CD1c-positive myeloid dendritic cell (primary cell): ENCODE data around the gene UCK2.

Experiments used
- DNase-seq: peaks from one replicate; pipeline ENCODE4 v3.0.0-alpha.2; 2016; ENCODE audit errors: extremely low spot score

Gene UCK2

GRCh38 chr1:165899461-165899941 is 72.1 kb downstream of the UCK2 start:
- no peak for DNase-seq

GRCh38 chr1:165900576-165901380 is 73.4 kb downstream of the UCK2 start:
- DNase-seq: no peak

- no peak for DNase-seq
These were observed 75.2 kb downstream of the UCK2 start for GRCh38 chr1:165902565-165902964.

GRCh38 chr1:165903672-165904071 is 76.3 kb downstream of the UCK2 start:
- no peak for DNase-seq

- DNase-seq: no peak
These were observed 77.5 kb downstream of the UCK2 start for GRCh38 chr1:165904948-165905347.

GRCh38 chr1:165905853-165906252 is 78.4 kb downstream of the UCK2 start:
- DNase-seq: no peak

- DNase-seq: no peak
These were observed 79.9 kb downstream of the UCK2 start for GRCh38 chr1:165907256-165907857.

- no peak for DNase-seq
These were observed 83.5 kb downstream of the UCK2 start for GRCh38 chr1:165910764-165911421.

GRCh38 chr1:165911609-165912281 is 84.3 kb downstream of the UCK2 start:
- no peak for DNase-seq

GRCh38 chr1:165912638-165913037 is 85.2 kb downstream of the UCK2 start:
- DNase-seq: no peak

- DNase-seq: peak; percentile 73
These were observed 86.9 kb downstream of the UCK2 start for GRCh38 chr1:165914136-165914798.

- no peak for DNase-seq
These were observed 88.1 kb downstream of the UCK2 start for GRCh38 chr1:165915480-165915879.

GRCh38 chr1:165915932-165916348 is 88.5 kb downstream of the UCK2 start:
- DNase-seq: no peak

- no peak for DNase-seq
These were observed 89.8 kb downstream of the UCK2 start for GRCh38 chr1:165917166-165917565.

- DNase-seq: no peak
These were observed 96.7 kb downstream of the UCK2 start for GRCh38 chr1:165924117-165924516.

- DNase-seq: no peak
These were observed 98.2 kb downstream of the UCK2 start for GRCh38 chr1:165925498-165926079.

GRCh38 chr1:165927169-165927568 is 99.8 kb downstream of the UCK2 start:
- no peak for DNase-seq

- DNase-seq: peak; percentile 67
These were observed 100.8 kb downstream of the UCK2 start for GRCh38 chr1:165928075-165928731.

GRCh38 chr1:165930961-165931360 is 103.5 kb downstream of the UCK2 start:
- no peak for DNase-seq

- no peak for DNase-seq
These were observed 106.2 kb downstream of the UCK2 start for GRCh38 chr1:165933446-165934170.
